Ectodermal cell (in vitro differentiated cells): ENCODE results near the gene GSAP.
"Not testable (repeated sequence)": the region's sequence is repeated elsewhere in the genome, so short reads cannot be mapped to it uniquely, and the experiment has no call there.

Experiments used
- H3K27ac ChIP-seq: 2 replicates; pipeline ENCODE4 v1.7.0; 2013; ENCODE audit warnings: mild to moderate bottlenecking, low read depth, low read length; ENCODE audit not compliant: insufficient read depth, poor library complexity, severe bottlenecking
- H3K27me3 ChIP-seq: 2 replicates; pipeline ENCODE4 v1.7.0; 2013; ENCODE audit warnings: mild to moderate bottlenecking, low read length; ENCODE audit not compliant: insufficient read depth, control insufficient read depth, poor library complexity, severe bottlenecking
- H3K36me3 ChIP-seq: one replicate; pipeline ENCODE4 v1.7.0; 2013; ENCODE audit warnings: low read length; ENCODE audit not compliant: control insufficient read depth, insufficient read depth
- H3K4me1 ChIP-seq: one replicate; pipeline ENCODE4 v1.7.0; 2013; ENCODE audit warnings: low read length; ENCODE audit not compliant: control insufficient read depth, insufficient read depth
- H3K4me3 ChIP-seq: 2 replicates; pipeline ENCODE4 v1.7.0; 2013; ENCODE audit warnings: low read depth, low read length, control low read depth; ENCODE audit not compliant: insufficient read depth
- H3K9me3 ChIP-seq: 2 replicates; pipeline ENCODE4 v1.7.0; 2013; ENCODE audit warnings: mild to moderate bottlenecking, low read length, moderate library complexity; ENCODE audit not compliant: control insufficient read depth
- WGBS, 2 experiments: methylation state at CpG; one replicate each; pipeline ENCODE4 v1.1.7; 2013; ENCODE audit warnings: missing lambda C conversion rate in 2 of 2; 5-methylcytosine and 5-hydroxymethylcytosine counted together

GSAP gene

DNA sequence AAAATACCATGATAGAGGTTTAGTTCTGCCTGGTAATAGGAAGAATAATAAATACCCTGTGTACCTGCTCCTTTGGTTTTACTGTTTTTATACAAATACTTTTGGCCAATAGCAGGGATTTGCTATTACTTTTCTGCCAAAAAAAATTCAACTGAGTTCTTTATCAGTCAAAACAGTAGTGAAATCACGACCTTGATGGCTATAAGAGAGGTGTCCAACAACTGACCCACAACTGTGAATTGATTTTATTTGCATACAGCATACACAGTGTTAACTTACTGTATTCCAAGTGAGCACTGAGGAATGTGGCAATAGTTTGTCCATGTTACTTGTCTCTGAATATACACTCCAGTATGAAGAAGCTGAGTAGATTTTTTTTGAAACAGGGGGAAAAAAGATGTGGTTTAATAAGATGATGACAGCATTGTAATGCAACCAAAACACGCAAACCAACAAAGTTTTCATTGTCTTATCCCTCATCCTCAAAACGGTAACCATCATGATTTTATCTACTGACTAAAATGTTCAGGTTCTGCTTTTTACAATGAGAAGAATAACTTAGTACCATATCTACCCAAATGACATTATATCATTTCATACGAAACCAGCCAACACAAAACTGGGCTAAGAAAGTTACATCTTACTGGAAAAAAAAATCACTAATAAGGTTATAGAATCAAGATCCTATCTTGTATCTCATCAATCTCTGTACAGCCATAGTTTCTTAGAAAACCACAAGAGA lies 63.3 kb downstream of the GSAP start:
- Histone ChIP-seq H3K4me3 (no peak overlapping the region), H3K9me3 (no peaks in the 10 kb centered on the region), H3K27me3 (no peaks in the 10 kb centered on the region), H3K4me1 (peaks cover 8% of the 10 kb centered on the region), H3K27ac (no peak overlapping the region), H3K36me3 (no peaks in the 10 kb centered on the region)
- WGBS, 2 experiments: 85 to 89% methylated on average over 4 of the region's 4 CpGs

DNA sequence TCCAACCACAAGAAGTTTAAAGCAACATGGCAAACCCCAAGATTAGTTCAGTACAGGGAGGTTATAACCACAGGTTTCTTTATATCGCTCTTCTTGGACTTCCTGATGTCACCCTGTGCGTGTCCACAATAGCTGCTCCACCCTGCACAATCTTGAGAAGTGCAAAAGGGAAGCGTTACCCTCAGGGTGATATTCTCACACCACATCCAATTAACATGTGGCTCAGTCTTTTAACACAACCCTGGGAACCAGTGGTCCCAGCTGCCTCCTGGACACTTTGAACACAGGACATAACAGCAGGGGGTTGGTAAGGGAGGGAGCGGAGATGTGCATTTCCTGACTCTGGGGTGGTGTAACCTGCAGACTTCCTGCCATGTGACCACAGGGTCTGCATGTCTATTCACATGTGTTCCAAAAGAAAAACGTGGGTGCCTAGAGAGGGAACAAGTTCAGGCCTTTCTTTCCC lies 64.6 kb downstream of the GSAP start:
- H3K9me3 ChIP-seq: no peaks in the 10 kb centered on the region
- H3K27ac ChIP-seq: no peak overlapping the region
- 73 to 81% methylated on average over 5 of the region's 5 CpGs for WGBS, 2 experiments
- H3K4me3 ChIP-seq: no peak overlapping the region
- H3K27me3 ChIP-seq: no peaks in the 10 kb centered on the region
- H3K4me1 ChIP-seq: peaks cover 8% of the 10 kb centered on the region
- no peaks in the 10 kb centered on the region for H3K36me3 ChIP-seq

DNA sequence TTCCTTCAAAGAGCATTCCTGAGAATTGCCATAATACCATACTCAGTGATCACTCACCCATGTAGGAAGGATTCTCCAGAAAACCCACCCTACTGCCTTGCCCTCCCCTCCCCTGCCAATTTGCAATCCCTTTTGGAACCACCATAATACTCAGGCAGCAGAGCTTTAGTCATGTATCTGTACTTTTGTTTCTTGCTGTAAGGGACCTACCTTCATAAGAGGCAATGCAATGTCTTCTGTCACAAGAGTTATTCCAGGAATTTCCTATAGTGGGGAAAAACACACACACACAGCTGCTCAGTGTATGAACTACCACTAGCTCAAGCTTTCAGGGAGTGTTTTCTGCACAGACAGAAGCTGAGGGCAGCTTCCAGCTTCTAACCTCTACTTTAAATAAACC lies 67.0 kb downstream of the GSAP start:
- Histone ChIP-seq H3K9me3 (no peaks in the 10 kb centered on the region), H3K4me3 (no peak overlapping the region), H3K27me3 (no peaks in the 10 kb centered on the region), H3K4me1 (peaks cover 8% of the 10 kb centered on the region), H3K36me3 (no peaks in the 10 kb centered on the region), H3K27ac (no peak overlapping the region)

DNA sequence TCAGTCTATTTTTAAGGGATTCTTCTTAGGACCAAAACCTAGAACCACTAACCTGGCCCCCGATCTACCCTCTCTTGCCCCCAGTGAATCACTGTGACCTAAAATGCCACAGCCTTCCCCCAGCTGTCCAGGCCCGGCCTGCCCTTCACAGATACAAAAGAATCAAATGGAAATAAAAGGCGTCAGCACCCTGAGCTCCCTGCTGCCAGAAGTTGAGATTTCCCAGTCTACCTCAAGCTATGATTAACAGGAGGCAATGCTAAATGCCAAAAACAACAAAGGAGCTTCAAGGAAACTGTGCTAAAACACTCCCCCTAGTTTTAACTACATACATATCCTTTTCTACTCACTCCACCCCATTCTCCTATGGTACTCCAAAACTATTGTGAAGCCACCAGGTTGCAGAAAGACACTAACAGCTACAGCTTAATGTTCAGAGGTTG lies 67.8 kb downstream of the GSAP start:
- Histone ChIP-seq H3K27ac (no peak overlapping the region), H3K9me3 (no peaks in the 10 kb centered on the region), H3K27me3 (no peaks in the 10 kb centered on the region), H3K4me3 (no peak overlapping the region), H3K4me1 (peaks cover 8% of the 10 kb centered on the region), H3K36me3 (no peaks in the 10 kb centered on the region)
- 43 to 58% methylated on average over 3 of the region's 3 CpGs for WGBS, 2 experiments

DNA sequence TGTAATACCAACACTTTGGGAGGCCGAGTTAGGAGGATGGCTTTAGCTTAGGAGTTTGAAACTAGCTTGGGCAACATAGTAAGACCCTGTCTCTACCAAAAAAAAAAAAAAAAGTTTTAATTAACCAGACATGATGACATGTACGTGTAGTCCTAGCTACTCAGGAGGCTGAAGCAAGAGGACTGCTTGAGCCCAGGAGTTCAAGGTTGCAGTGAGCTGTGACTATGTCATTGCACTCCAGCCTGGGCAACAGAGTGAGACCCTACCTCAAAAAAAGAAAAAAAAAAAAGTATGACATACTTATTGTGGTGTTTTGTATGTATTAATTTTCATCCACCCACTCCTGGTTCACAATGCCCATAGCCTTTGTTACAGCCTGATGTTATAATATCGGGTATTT lies 69.7 kb downstream of the GSAP start:
- H3K4me3 ChIP-seq: no peak overlapping the region
- H3K27ac ChIP-seq: no peak overlapping the region
- H3K27me3 ChIP-seq: no peaks in the 10 kb centered on the region
- no peaks in the 10 kb centered on the region for H3K9me3 ChIP-seq
- H3K4me1 ChIP-seq: peaks cover 8% of the 10 kb centered on the region
- no peaks in the 10 kb centered on the region for H3K36me3 ChIP-seq
- WGBS, 2 experiments: 93 to 94% methylated on average over 3 of the region's 3 CpGs

DNA sequence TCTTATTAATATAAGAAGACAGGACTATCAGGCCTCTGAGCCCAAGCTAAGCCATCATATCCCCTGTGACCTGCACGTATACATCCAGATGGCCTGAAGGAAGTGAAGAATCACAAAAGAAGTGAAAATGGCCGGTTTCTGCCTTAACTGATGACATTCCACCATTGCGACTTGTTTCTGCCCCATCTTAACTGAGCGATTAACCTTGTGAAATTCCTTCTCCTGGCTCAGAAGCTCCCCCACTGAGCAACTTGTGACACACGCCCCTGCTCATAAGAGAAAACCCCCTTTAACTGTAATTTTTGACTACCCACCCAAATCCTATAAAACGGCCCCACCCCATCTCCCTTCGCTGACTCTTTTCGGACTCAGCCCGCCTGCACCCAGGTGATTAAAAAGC lies 70.7 kb downstream of the GSAP start:
- not testable (repeated sequence) for H3K36me3 ChIP-seq, H3K9me3 ChIP-seq
- 82% methylated on average over 9 of the region's 9 CpGs for WGBS, 2 experiments

DNA sequence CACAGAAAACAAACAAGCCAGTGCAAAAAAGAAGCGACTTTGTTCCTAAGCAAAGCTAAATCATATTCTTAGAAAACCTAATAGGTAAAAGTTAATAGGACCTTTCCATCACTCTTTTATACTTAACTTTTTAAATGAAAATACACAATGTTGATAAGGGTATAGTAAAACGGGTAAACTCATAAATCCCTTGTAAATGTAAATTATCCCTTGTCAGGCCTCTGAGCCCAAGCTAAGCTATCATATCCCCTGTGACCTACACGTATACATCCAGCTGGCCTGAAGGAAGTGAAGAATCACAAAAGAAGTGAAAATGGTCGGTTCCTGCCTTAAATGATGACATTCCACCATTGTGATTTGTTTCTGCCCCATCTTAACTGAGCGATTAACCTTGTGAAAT lies 76.4 kb downstream of the GSAP start:
- no peaks in the 10 kb centered on the region for H3K4me1 ChIP-seq
- no peaks in the 10 kb centered on the region for H3K27me3 ChIP-seq
- 92 to 96% methylated on average over 4 to 5 of the region's 5 CpGs for WGBS, 2 experiments
- no peak overlapping the region for H3K4me3 ChIP-seq
- no peak overlapping the region for H3K27ac ChIP-seq
- no peaks in the 10 kb centered on the region for H3K36me3 ChIP-seq
- H3K9me3 ChIP-seq: no peaks in the 10 kb centered on the region

More for the DNA sequence above, 70.7 kb downstream of the GSAP start:
- not testable (repeated sequence) for H3K4me1 ChIP-seq, H3K27me3 ChIP-seq, H3K4me3 ChIP-seq, H3K27ac ChIP-seq

DNA sequence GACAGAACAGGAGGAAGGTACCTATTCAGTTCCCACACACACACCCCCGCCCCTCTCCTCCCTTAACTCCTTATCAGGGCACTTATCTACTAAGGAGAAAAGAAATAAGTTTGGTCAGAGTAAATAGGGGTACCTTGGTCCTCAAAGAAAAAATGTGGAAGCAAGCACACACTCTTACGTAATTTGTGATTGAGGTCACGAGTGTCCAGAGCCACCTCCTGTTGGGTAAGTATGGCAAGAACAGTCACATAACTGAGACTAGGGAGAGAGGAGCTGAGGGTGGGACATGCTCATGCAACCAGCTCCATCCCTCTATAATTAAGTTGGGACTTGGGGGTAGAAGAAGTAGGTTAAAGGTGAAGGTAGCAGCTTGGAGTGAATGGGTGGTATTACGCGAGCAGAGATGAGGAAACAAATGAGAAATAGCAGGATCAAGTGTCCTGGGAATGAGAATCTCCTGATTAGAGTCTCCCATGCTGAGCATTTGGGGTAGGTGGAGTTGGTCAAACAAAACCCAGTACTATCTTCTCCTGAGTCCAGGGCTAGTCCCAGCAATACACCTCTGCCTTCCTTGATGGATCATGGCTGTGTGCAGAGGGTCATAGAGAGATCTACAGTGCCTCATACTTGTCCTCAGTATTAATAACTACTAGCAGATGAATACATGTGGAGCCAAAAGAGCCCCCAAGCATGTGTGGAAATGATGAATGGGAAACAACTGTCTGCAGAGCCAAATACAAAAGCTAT lies 77.1 kb downstream of the GSAP start:
- Histone ChIP-seq H3K9me3 (no peaks in the 10 kb centered on the region), H3K27me3 (no peaks in the 10 kb centered on the region), H3K27ac (no peak overlapping the region), H3K36me3 (no peaks in the 10 kb centered on the region), H3K4me1 (no peaks in the 10 kb centered on the region), H3K4me3 (no peak overlapping the region)
- WGBS, 2 experiments: 92 to 93% methylated on average over 4 of the region's 5 CpGs

DNA sequence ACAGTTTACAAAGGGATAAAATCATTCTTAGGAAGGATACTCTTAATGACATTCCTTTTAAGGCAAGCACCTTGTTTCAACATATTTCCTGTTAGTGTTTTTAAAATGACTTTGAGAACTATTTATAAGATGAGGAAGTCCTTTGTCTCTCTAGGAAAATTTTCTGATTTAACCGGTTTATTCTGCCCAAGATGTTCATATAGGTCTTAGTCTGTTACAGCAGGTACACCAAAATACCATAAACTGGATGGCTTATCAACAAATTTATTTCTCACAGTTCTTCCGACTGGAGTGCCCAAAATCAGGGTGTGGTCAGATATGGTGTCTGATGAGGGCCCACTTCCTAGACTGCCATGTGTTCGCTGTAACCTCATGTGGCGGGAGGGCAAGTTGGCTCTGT lies 77.9 kb downstream of the GSAP start:
- H3K9me3 ChIP-seq: no peaks in the 10 kb centered on the region
- no peak overlapping the region for H3K27ac ChIP-seq
- 97% methylated on average over 4 of the region's 4 CpGs for WGBS, 2 experiments
- H3K4me1 ChIP-seq: no peaks in the 10 kb centered on the region
- H3K36me3 ChIP-seq: no peaks in the 10 kb centered on the region
- H3K4me3 ChIP-seq: no peak overlapping the region
- no peaks in the 10 kb centered on the region for H3K27me3 ChIP-seq

DNA sequence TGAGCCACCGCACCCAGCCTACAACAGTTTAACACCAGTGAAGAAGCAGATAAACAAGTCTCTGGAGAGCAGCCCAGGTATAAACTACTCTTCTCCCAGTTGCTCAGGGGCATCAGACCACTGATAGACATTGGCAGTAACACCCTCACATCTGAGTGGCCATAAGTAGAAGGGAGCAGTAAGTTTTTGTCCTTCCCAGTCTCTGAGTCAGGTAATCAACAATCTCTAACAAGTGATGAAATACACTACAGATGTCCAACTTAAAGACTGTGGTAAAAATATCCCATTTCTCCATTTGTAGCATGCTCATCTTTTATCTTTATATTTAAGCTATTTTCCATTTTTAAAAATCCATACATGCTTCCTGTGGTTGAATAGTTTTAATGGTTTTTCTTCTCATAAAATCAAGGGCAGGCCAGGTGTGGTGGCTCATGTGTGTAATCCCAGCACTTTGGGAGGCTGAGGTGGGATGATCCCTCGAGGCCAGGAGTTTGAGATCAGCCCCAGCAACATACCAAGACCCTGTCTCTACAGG lies 78.6 kb downstream of the GSAP start:
- no peaks in the 10 kb centered on the region for H3K9me3 ChIP-seq
- no peak overlapping the region for H3K27ac ChIP-seq
- no peaks in the 10 kb centered on the region for H3K36me3 ChIP-seq
- no peak overlapping the region for H3K4me3 ChIP-seq
- WGBS, 2 experiments: 99 to 100% methylated on average over 2 of the region's 2 CpGs
- H3K4me1 ChIP-seq: no peaks in the 10 kb centered on the region
- no peaks in the 10 kb centered on the region for H3K27me3 ChIP-seq
